CD4-positive, alpha-beta T cell treated with Interleukin-12 subunit alpha and Interleukin-12 subunit beta, for 1 hour (primary cell): ENCODE data around the gene ASCL5.

Source experiments
- DNase-seq: peaks from one replicate; pipeline ENCODE4 v3.0.0-alpha.2; 2020

ASCL5 gene

DNA sequence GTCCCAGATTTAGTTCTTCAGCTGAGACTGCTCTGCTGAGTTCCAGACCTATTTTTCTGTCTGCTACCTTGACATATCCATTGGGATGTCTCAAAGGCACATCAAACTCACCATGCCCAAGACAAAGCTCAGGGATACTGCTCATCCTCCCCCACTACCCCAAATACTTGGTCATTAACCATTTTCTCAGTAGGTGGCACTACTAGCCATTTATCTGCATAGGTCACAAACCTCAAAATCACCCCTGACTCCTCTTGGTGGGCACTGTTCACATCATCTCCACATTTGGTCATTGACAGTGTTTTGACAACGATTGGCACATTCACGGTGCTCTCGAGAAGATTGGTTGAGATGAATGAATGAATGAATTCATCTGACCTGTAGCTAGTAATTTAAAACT, 46.8 kb downstream of the ASCL5 start:
- no peak for DNase-seq

DNA sequence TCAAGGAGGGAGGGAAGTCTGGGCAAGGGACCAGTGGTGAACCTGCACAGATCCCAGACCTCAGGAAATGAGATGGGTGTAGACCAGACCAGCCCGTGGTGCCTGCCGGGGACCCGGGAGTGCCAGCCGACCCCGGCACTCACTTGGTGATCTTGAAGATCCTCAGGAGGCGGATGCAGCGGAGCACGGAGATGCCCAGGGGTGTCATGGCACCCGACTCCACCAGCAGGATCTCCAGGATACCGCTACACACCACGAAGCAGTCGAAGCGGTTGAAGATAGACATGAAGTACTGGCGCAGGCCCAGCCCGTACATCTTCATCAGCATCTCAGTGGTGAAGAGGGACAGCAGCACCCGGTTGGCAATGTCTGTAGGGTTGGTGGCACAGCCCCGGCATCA, 49.2 kb downstream of the ASCL5 start:
- DNase-seq: no peak

DNA sequence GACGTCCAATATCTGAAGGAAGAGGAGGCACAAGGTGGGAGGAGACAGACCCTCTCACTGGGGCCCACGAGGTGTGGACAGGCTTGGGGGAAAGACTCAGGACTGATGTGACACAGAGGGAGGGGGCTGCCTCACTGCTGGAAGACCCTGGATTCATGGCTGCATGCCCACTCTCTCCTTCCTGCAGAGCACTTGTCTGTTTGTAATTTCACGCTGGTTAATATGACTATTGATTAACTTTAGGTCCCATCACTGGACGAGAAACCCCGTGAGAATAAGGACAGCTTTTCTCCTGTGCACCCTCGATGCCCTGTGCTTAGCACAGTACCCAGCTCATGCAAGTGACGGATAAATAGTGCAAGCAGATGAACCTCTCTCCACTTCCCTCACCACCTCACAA, 49.9 kb downstream of the ASCL5 start:
- DNase-seq: no peak

DNA sequence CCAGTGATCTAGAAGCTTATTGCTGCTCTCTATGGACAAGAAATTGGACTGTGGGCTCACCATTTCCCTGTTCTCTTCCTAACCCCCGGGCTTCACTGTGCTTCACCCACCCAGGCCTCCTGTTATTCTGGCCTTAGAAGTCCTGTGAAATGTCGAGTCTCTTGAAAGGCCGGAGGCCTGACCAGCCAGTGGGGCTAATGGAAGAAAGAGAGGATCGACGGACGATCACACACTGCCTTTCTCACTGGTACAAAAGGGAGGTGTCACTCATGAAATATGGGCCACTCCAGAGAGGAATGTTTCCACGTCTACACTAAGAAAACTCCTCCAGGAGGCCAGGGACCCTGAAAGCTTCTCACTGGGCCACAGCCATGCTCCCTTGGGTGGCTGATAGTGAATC, 50.9 kb downstream of the ASCL5 start:
- DNase-seq: no peak

DNA sequence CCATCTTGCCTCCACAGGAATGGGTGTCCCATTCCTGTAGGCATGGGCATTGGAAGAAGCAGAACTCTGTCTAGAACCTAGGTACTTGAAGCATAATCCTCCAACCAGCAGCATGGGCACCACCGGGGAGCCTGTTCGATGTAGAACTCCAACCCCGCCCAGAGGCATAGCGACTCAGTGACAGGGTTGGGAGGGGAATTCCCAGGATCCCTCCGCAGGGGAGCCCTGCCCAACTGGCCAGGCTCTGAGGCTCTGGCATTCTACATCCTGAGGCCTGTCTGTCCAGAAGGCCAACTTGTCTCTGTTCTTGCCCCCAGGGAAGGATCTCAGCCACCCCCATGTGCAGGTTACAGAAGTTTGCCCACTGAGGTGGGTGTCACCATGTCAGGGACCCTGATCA, 53.0 kb downstream of the ASCL5 start:
- DNase-seq: no peak

DNA sequence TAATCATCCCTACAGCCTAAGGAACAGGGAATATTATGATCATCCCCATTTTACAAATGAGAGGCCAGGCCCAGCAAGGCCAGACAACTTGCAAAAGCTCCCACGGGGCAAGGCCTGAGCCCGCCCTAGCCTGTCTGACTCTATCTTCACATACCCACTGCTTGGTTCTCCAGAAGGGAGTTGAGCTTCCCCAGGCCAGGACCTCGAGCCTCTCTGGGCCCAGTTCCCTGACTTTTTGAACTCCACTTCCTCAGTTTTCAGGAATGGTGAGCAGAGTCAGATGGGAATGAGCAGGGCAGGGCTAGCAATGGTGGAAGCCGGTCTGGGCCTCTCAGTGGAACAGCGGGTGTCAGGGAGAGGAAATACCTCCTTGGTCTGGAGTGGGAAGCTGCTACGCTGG, 54.1 kb downstream of the ASCL5 start:
- DNase-seq: no peak

DNA sequence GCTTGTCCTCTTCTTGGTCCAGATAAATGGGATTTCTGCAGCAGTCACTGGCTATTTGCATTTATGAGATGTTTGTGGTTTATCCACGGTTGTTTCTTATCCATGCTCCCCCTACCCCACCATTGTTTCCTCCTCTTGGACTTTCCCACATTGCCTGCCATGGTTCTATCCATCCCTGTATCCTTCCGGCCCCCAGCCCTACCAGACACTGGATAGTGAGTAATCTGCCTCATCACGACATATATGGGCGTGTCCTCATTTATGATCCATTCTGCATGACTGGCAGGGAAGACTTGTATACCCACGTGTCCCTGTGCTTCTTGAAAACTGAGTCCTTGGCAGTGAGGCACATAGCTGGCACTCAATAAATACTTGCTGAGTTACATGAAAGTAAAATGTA, 54.8 kb downstream of the ASCL5 start:
- DNase-seq: no peak

DNA sequence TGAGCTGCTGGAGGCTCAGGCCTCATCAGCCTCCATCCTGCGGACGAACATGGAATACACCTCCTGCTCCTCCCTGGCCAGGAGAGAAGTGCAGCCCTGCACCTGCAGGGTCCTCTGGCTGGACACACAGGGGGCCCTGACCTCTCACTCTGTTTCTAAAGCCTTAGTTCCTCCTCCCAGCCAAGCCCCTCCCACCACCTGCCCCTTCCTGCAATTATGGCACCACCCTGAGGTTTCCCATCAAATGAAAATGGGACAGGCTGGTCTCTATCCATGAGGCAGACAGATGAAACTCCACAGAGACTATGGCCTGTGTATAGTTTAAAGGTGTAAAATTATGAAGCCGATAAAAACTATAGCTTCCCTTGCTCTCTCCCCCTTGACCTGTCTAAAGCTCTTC, 57.3 kb downstream of the ASCL5 start:
- no peak for DNase-seq

DNA sequence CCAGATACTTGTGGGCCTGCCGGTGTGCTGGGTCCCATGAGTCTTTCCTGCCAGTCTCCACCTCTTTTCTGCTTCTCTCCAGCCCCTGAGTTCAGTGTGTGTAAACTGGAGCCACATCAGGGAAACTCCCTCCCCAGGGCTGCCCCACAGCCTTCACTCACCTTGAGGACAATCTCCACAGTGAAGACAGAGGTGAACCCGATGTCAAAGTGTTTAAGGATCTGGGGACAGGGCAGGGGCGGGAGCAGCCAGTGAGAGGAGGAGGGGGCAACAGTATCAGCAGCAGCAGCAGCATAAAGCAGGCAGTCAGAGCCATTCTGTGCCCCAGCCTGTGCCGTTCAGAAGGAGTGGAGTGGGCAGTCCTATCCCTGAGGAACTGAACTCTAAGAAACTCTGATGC, 58.0 kb downstream of the ASCL5 start:
- no peak for DNase-seq

DNA sequence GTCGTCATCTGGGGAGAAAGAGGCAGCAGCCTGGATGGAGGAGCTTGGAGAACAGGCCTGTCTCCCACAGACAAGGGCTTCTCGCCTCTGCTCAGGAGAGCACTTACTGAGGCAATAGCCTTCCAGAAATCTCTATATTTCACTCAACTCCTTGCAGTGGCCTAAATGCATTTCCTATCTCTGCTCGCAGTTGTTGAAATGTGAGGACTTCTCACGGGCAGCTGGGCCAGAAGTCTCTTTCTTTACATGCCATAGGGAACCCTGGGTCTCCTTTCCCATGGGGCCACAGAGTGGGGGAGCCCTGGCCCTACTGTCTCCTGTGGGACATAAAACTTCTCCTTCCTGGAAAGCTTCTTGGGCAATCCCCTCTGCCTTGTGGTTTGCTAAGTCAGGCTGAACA, 60.0 kb downstream of the ASCL5 start:
- DNase-seq: no peak

DNA sequence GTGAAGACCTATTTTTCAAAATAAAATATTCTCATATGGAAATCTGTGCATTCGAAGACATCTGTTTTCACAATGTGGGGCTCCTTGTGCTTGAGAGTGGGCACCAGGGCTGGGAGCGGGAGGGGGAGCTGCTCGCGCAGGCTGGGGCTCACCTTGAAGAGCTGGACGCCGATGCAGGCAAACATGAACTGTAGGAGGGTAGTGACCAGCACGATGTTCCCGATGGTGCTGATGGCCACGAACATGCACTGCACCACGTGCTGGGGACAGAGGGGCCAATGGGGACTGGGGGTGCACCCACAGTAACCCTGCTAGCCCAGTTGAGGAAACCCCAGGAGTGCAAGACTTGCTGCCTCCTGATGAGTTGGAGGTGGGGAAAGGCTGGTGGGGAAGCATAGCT, 61.3 kb downstream of the ASCL5 start:
- DNase-seq: no peak

DNA sequence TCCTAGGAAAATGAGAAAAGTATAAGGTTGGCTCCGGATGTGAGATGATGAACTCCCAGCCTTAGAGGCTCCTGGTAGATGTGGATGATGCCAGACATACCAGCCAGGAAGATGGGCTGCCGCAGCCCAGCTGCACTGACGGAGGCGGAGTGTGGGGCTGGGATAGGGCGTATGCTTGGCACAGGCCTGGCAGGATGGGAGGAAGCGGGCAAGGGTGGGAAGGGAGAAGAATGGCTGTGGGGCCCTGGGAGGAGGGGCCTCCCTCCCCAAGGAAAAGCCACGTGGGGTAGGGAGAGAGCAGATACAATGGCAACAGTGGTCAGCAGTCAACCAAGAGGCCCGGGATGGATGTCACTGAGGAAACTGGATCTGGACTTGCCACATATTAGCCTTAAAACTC, 62.2 kb downstream of the ASCL5 start:
- DNase-seq: no peak
